ENCODE data around the gene OR7G2. TPM values are rescaled to one million over a fixed set of nuclear protein-coding genes. Genes with fewer than 3 reads are reported as not detected.
"Not testable (repeated sequence)": the region's sequence is repeated elsewhere in the genome, so short reads cannot be mapped to it uniquely, and the experiment has no call there.

Gene OR7G2
- total and polyA plus RNA-seq, 7 donors: not detected

GRCh38 chr19:9073806-9074205, 33.5 kb downstream of the OR7G2 start:
- WGBS, 3 donors: 28 to 38% (median 38%) methylated on average over 6 of the region's 6 CpGs
- H3K36me3 ChIP-seq (ENCODE audit: insufficient read depth in 1 of 2, low read depth in 1 of 2): no peaks in the 10 kb centered on the region
- ATAC-seq: no peak
- intact Hi-C loops (cut with DNase I): no loop called here
- H3K27me3 ChIP-seq (ENCODE audit: insufficient read depth in 3 of 3, low read length in 2 of 3): no peaks in the 10 kb centered on the region
- no peak for DNase-seq
- TF ChIP-seq, protein P1, sequence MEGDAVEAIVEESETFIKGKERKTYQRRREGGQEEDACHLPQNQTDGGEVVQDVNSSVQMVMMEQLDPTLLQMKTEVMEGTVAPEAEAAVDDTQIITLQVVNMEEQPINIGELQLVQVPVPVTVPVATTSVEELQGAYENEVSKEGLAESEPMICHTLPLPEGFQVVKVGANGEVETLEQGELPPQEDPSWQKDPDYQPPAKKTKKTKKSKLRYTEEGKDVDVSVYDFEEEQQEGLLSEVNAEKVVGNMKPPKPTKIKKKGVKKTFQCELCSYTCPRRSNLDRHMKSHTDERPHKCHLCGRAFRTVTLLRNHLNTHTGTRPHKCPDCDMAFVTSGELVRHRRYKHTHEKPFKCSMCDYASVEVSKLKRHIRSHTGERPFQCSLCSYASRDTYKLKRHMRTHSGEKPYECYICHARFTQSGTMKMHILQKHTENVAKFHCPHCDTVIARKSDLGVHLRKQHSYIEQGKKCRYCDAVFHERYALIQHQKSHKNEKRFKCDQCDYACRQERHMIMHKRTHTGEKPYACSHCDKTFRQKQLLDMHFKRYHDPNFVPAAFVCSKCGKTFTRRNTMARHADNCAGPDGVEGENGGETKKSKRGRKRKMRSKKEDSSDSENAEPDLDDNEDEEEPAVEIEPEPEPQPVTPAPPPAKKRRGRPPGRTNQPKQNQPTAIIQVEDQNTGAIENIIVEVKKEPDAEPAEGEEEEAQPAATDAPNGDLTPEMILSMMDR (IDR thresholded peaks at IDR 0.05): no peak
- H3K4me3 ChIP-seq: no peak overlapping the region
- H3K27ac ChIP-seq: no peak overlapping the region
- H3K4me1 ChIP-seq: no peaks in the 10 kb centered on the region
- no peaks in the 10 kb centered on the region for H3K9me3 ChIP-seq

DNA sequence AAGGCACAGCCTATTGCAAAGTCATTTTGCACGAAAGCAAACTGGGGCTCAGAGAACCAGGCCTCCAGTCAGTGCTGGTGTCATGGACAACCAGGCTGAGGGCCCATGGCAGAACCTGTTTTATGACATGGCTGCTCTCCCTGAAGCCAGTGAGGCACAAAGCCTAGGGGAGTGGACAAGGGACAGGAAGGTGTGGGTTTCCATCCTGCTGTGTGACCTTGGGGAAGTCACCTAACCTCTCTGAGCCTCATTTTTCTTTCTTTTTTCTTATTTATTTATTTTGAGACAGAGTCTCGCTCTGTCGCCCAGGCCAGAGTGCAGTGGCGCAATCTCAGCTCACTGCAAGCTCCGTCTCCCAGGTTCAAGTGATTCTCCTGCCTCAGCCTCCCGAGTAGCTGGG, 35.6 kb downstream of the OR7G2 start:
- DNase-seq; H3K4me1 ChIP-seq; H3K36me3 ChIP-seq (ENCODE audit: insufficient read depth in 1 of 2, low read depth in 1 of 2); ATAC-seq; H3K27me3 ChIP-seq (ENCODE audit: insufficient read depth in 3 of 3, low read length in 2 of 3); intact Hi-C loops (cut with DNase I); H3K4me3 ChIP-seq; H3K27ac ChIP-seq; H3K9me3 ChIP-seq: not testable (repeated sequence)
- WGBS, 3 donors: 85 to 91% (median 88%) methylated on average over 6 of the region's 6 CpGs

- DNase-seq (no peak), ATAC-seq (no peak)
- peaks cover 0 to 2% (median 0%) of the 10 kb centered on the region in 3 donors for H3K27me3 ChIP-seq (ENCODE audit: insufficient read depth in 3 of 3, low read length in 2 of 3)
- intact Hi-C loops (cut with DNase I): no loop called here
- no peaks in the 10 kb centered on the region for H3K4me1 ChIP-seq
- no peak overlapping the region for H3K27ac ChIP-seq
- H3K9me3 ChIP-seq: no peaks in the 10 kb centered on the region
- H3K4me3 ChIP-seq: no peak overlapping the region
- TF ChIP-seq, protein P1 (IDR thresholded peaks at IDR 0.05): no peak
- 7 to 13% (median 9%) methylated on average over 5 of the region's 5 CpGs for WGBS, 3 donors
- no peaks in the 10 kb centered on the region for H3K36me3 ChIP-seq (ENCODE audit: insufficient read depth in 1 of 2, low read depth in 1 of 2)
Observed at GRCh38 chr19:9070066-9070465, 37.2 kb downstream of the OR7G2 start.

DNA sequence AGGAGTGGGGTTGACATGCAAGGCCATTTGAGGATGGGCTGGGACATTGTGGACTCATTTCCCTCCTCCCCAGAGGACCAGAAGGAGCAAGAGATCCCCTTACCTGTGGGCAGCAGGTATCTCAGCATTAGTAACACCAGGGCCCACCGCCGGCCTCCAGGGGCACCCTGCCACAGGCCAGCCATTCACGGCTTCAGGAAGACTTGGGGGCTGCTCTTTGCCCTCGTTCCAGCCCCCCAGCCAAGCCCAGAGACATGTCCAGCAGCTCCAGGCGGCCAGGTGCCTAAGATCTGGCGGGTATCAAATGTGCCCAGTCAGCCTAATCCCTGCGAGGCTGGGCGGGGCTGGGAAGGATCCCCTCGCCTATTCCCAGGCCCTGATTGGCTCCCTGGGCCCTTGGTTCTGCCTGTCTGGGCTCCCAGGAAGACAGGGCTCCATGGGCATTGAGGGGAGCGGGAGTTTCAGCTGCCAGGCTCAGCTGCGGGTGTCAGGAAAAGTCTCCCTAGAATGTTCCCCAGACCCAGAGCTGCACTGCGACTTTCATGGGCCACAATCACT, 41.7 kb downstream of the OR7G2 start:
- Histone ChIP-seq H3K9me3 (no peaks in the 10 kb centered on the region), H3K4me3 (no peak overlapping the region), H3K4me1 (no peaks in the 10 kb centered on the region), H3K27ac (no peak overlapping the region), H3K27me3 (ENCODE audit: insufficient read depth in 3 of 3, low read length in 2 of 3) (peaks cover 0 to 2% (median 0%) of the 10 kb centered on the region in 3 donors), H3K36me3 (ENCODE audit: insufficient read depth in 1 of 2, low read depth in 1 of 2) (no peaks in the 10 kb centered on the region)
- TF ChIP-seq, protein P1 (IDR thresholded peaks at IDR 0.05): no peak
- intact Hi-C loops (cut with DNase I): no loop called here
- 59 to 62% (median 62%) methylated on average over 12 of the region's 12 CpGs for WGBS, 3 donors
- no peak for DNase-seq
- ATAC-seq: no peak

DNA sequence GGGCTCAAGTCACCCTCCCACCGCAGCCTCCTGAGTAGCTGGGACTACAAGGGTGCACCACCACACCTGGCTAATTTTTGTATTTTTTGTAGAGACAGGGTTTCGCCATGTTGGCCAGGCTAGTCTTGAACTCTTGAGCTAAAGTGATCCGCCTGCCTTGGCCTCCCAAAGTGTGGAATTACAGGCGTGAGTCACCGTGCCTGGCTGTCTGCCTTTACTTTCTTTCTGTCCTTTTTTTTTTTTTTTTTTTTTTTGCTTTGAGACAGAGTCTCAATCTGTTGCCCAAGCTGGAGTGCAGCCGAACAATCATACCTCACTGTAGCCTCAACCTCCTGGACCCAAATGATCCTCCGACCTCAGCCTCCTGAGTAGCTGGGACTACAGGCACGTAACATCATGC, 45.4 kb downstream of the OR7G2 start:
- WGBS, 3 donors: 76 to 90% (median 82%) methylated on average over 8 of the region's 8 CpGs
- Histone ChIP-seq H3K36me3 (ENCODE audit: insufficient read depth in 1 of 2, low read depth in 1 of 2) (no peaks in the 10 kb centered on the region), H3K4me1 (no peaks in the 10 kb centered on the region), H3K9me3 (no peaks in the 10 kb centered on the region), H3K27ac (no peak overlapping the region), H3K27me3 (ENCODE audit: insufficient read depth in 3 of 3, low read length in 2 of 3) (peaks cover 0 to 2% (median 0%) of the 10 kb centered on the region in 3 donors), H3K4me3 (no peak overlapping the region)
- intact Hi-C loops (cut with DNase I): no loop called here
- ATAC-seq (no peak), DNase-seq (no peak)
- TF ChIP-seq, protein P1 (IDR thresholded peaks at IDR 0.05): no peak
